H9 (cell line): Measurements from ENCODE around the gene KCTD17. TPM values are rescaled to one million over a fixed set of nuclear protein-coding genes. Genes with fewer than 3 reads are reported as not detected.

Source experiments
- DNase-seq: peaks from one replicate; pipeline ENCODE4 v3.0.0-alpha.2; 2017
- H2AFZ ChIP-seq: one replicate; pipeline ENCODE4 v1.6.1; 2013; ENCODE audit warnings: mild to moderate bottlenecking, low read length, control low read depth, moderate library complexity
- H2AK5ac ChIP-seq: 2 replicates; pipeline ENCODE4 v1.6.1; 2013; ENCODE audit warnings: low read length, control low read depth, mixed read lengths; ENCODE audit not compliant: insufficient read length
- H2BK120ac ChIP-seq: one replicate; pipeline ENCODE4 v1.6.1; 2013; ENCODE audit warnings: low read depth, mild to moderate bottlenecking, low read length, control low read depth, inconsistent platforms; ENCODE audit not compliant: poor library complexity, severe bottlenecking
- H2BK12ac ChIP-seq: 2 replicates; pipeline ENCODE4 v1.6.1; 2013; ENCODE audit warnings: low read length, control low read depth, mixed read lengths, low read depth; ENCODE audit not compliant: insufficient read length
- H2BK15ac ChIP-seq: 2 replicates; pipeline ENCODE4 v1.6.1; 2013; ENCODE audit warnings: low read depth, low read length, control low read depth
- H2BK20ac ChIP-seq: one replicate; pipeline ENCODE4 v1.6.1; 2013; ENCODE audit warnings: low read depth, mild to moderate bottlenecking, low read length, control low read depth, inconsistent platforms; ENCODE audit not compliant: poor library complexity, severe bottlenecking
- H2BK5ac ChIP-seq: 2 replicates; pipeline ENCODE4 v1.6.1; 2013; ENCODE audit warnings: low read length, control low read depth, mixed read lengths; ENCODE audit not compliant: insufficient read length
- H3K14ac ChIP-seq: 2 replicates; pipeline ENCODE4 v1.6.1; 2013; ENCODE audit warnings: low read length, control low read depth; ENCODE audit not compliant: insufficient read depth
- H3K18ac ChIP-seq: 2 replicates; pipeline ENCODE4 v1.6.1; 2013; ENCODE audit warnings: low read depth, mild to moderate bottlenecking, mixed read lengths, low read length, control low read depth; ENCODE audit not compliant: insufficient read length
- H3K23ac ChIP-seq: 2 replicates; pipeline ENCODE4 v1.6.1; 2013; ENCODE audit warnings: low read length, control low read depth, mixed read lengths, low read depth; ENCODE audit not compliant: insufficient read length
- H3K23me2 ChIP-seq: 2 replicates; pipeline ENCODE4 v1.6.1; 2013; ENCODE audit warnings: low read depth, mild to moderate bottlenecking, mixed read lengths, low read length, control low read depth; ENCODE audit not compliant: insufficient read length, poor library complexity, severe bottlenecking
- H3K27ac ChIP-seq: 2 replicates; pipeline ENCODE4 v1.5.1; 2013; ENCODE audit warnings: low read length, control low read depth, mixed read lengths, low read depth; ENCODE audit not compliant: insufficient read length
- H3K27me3 ChIP-seq: 2 replicates; pipeline ENCODE4 v1.6.1; 2013; ENCODE audit warnings: low read length, control low read depth, inconsistent platforms; ENCODE audit not compliant: insufficient read depth
- H3K4ac ChIP-seq: 2 replicates; pipeline ENCODE4 v1.6.1; 2013; ENCODE audit warnings: low read depth, mild to moderate bottlenecking, control low read depth, inconsistent platforms, low read length, moderate library complexity
- H3K4me1 ChIP-seq: 2 replicates; pipeline ENCODE4 v1.6.1; 2013; ENCODE audit warnings: low read length, control low read depth, inconsistent platforms; ENCODE audit not compliant: insufficient read depth
- H3K4me2 ChIP-seq: 2 replicates; pipeline ENCODE4 v1.6.1; 2013; ENCODE audit warnings: low read length, control low read depth, mixed read lengths; ENCODE audit not compliant: insufficient read length, insufficient read depth
- H3K56ac ChIP-seq: 2 replicates; pipeline ENCODE4 v1.6.1; 2013; ENCODE audit warnings: low read depth, mild to moderate bottlenecking, mixed read lengths, low read length, control low read depth; ENCODE audit not compliant: insufficient read length
- H3K79me1 ChIP-seq: 2 replicates; pipeline ENCODE4 v1.6.1; 2013; ENCODE audit warnings: low read depth, mild to moderate bottlenecking, moderate library complexity, low read length, control low read depth, inconsistent platforms; ENCODE audit not compliant: insufficient read depth, poor library complexity, severe bottlenecking
- H3K79me2 ChIP-seq: 2 replicates; pipeline ENCODE4 v1.6.1; 2013; ENCODE audit warnings: low read length, control low read depth, inconsistent platforms; ENCODE audit not compliant: insufficient read depth
- H3K9ac ChIP-seq: 2 replicates; pipeline ENCODE4 v1.6.1; 2013; ENCODE audit warnings: low read length, control low read depth, mixed read lengths; ENCODE audit not compliant: insufficient read length; ENCODE audit errors: extremely low read depth
- H3K9me3 ChIP-seq: one replicate; pipeline ENCODE4 v1.6.1; 2013; ENCODE audit warnings: low read depth, low read length, inconsistent platforms; ENCODE audit not compliant: control insufficient read depth
- H3T11ph ChIP-seq: one replicate; pipeline ENCODE4 v1.6.1; 2013; ENCODE audit warnings: mild to moderate bottlenecking, low read length, control low read depth, inconsistent platforms
- H4K20me1 ChIP-seq: one replicate; pipeline ENCODE4 v1.6.1; 2013; ENCODE audit not compliant: control insufficient read depth, insufficient read length, insufficient read depth
- H4K5ac ChIP-seq: 2 replicates; pipeline ENCODE4 v1.6.1; 2013; ENCODE audit warnings: low read depth, mild to moderate bottlenecking, mixed read lengths, low read length, control low read depth; ENCODE audit not compliant: insufficient read length
- H4K8ac ChIP-seq: replicated peaks from 2 replicates; pipeline ENCODE4 v1.6.1; 2013; ENCODE audit warnings: low read length, control low read depth, mixed read lengths, low read depth; ENCODE audit not compliant: insufficient read length
- H4K91ac ChIP-seq: 2 replicates; pipeline ENCODE4 v1.6.1; 2013; ENCODE audit warnings: low read depth, mild to moderate bottlenecking, moderate library complexity, mixed read lengths, low read length, control low read depth; ENCODE audit not compliant: insufficient read length
- H3K27ac Mint-ChIP-seq, 3 experiments: 2 replicates in 2 of 3; 3 replicates in 1 of 3; pipeline ENCODE4 v1.8.0; 2020 to 2021; ENCODE audit warnings: mixed read lengths in 3 of 3, mild to moderate bottlenecking in 1 of 3, moderate library complexity in 1 of 3
- H3K27me3 Mint-ChIP-seq: 2 replicates; pipeline ENCODE4 v1.8.0; 2021; ENCODE audit warnings: low read depth, mild to moderate bottlenecking, moderate library complexity, mixed read lengths
- H3K36me3 Mint-ChIP-seq, 3 experiments: 2 replicates in 2 of 3; 3 replicates in 1 of 3; pipeline ENCODE4 v1.8.0; 2020 to 2021; ENCODE audit warnings: low read depth in 3 of 3, mixed read lengths in 3 of 3; ENCODE audit not compliant: insufficient read depth in 1 of 3
- H3K4me1 Mint-ChIP-seq, 2 experiments: 2 replicates each; pipeline ENCODE4 v1.8.0; 2020; ENCODE audit warnings: mixed read lengths in 2 of 2
- H3K4me3 Mint-ChIP-seq, 2 experiments: 2 replicates in 1 of 2; 3 replicates in 1 of 2; pipeline ENCODE4 v1.8.0; 2020 to 2021; ENCODE audit warnings: mild to moderate bottlenecking in 2 of 2, mixed read lengths in 2 of 2, moderate library complexity in 1 of 2
- H3K9me3 Mint-ChIP-seq, 2 experiments: 2 replicates in 1 of 2; 3 replicates in 1 of 2; pipeline ENCODE4 v1.8.0; 2020; ENCODE audit warnings: mild to moderate bottlenecking in 2 of 2, mixed read lengths in 2 of 2, moderate library complexity in 1 of 2
- CTCF ChIP-seq: fragments of 200-600 bp; sonication (generic); conservative IDR thresholded peaks from 3 replicates; pipeline ENCODE4 v1.8.0; 2021; ENCODE audit warnings: antibody characterized with exemption, mild to moderate bottlenecking
- WGBS: extraction: QIAGEN DNeasy Blood & Tissue Kit; methylation state at CpG from one replicate; pipeline ENCODE4 v1.1.7; 2013; ENCODE audit warnings: missing lambda C conversion rate, low lambda C conversion rate, mixed read lengths; ENCODE audit not compliant: insufficient read length; ENCODE audit errors: extremely low coverage; 5-methylcytosine and 5-hydroxymethylcytosine counted together
- total RNA-seq: library from RNA; stranded (reverse); gene quantifications from 2 replicates; pipeline ENCODE4 v1.2.1, GENCODE V29; 2021

KCTD17 gene
- total RNA-seq, 1 experiment from 2014 or later = 34.1 TPM

- no peak overlapping the region for H3K4me2 ChIP-seq
These were observed 51.6 kb downstream of the KCTD17 start for GRCh38 chr22:37103151-37103550.

More at GRCh38 chr22:37103151-37103550, 51.6 kb downstream of the KCTD17 start:
- no CpG with 5 or more reads among the region's 18 CpGs for WGBS
- no peak overlapping the region for H4K5ac ChIP-seq
- H2AK5ac ChIP-seq = no peak overlapping the region
- no peak overlapping the region for H2BK12ac ChIP-seq
- H2BK120ac ChIP-seq = no peak overlapping the region
- no peak overlapping the region for H3K23ac ChIP-seq
- H3T11ph ChIP-seq = no peak overlapping the region
- H3K36me3 Mint-ChIP-seq = no peaks in the 10 kb centered on the region
- H3K27me3 Mint-ChIP-seq = peaks cover 51% of the 10 kb centered on the region
- H2AFZ ChIP-seq = no peak overlapping the region
- no peak overlapping the region for H2BK20ac ChIP-seq
- H3K79me2 ChIP-seq = no peaks in the 10 kb centered on the region
- no peaks in the 10 kb centered on the region for H3K9me3 ChIP-seq
- no peaks in the 10 kb centered on the region; a peak in 1 of 5 replicates for H3K9me3 Mint-ChIP-seq
- H3K4ac ChIP-seq = no peak overlapping the region
- H3K18ac ChIP-seq = no peak overlapping the region
- H3K79me1 ChIP-seq = no peaks in the 10 kb centered on the region
- no peak overlapping the region for H3K9ac ChIP-seq
- no peak overlapping the region for H2BK5ac ChIP-seq
- H3K27me3 ChIP-seq = no peaks in the 10 kb centered on the region
- H3K4me3 Mint-ChIP-seq = no peak overlapping the region
- H4K91ac ChIP-seq = no peak overlapping the region
- H4K8ac ChIP-seq = no peak overlapping the region
- H3K4me1 ChIP-seq = no peaks in the 10 kb centered on the region
- no peak overlapping the region for H3K27ac Mint-ChIP-seq
- no peak for DNase-seq
- H3K27ac ChIP-seq = no peak overlapping the region
- H3K23me2 ChIP-seq = no peaks in the 10 kb centered on the region
- H3K4me1 Mint-ChIP-seq = peaks cover 7 to 23% of the 10 kb centered on the region in 2 experiments
- no peak for TF ChIP-seq CTCF
- H3K14ac ChIP-seq = no peak overlapping the region
- H2BK15ac ChIP-seq = no peak overlapping the region
- H3K56ac ChIP-seq = no peak overlapping the region
- H4K20me1 ChIP-seq = peaks cover 2% of the 10 kb centered on the region
